ENCODE measurements around the gene SPG11.
"Not testable (repeated sequence)": the region's sequence is repeated elsewhere in the genome, so short reads cannot be mapped to it uniquely, and the experiment has no call there.

Gene SPG11

GRCh38 chr15:44620081-44620480 is 43.4 kb downstream of the SPG11 start:
- FAIRE-seq = no peak

GRCh38 chr15:44616974-44617373 is 46.5 kb downstream of the SPG11 start:
- FAIRE-seq = no peak

GRCh38 chr15:44606740-44607139 is 56.7 kb downstream of the SPG11 start:
- no peak for FAIRE-seq

- FAIRE-seq = no peak
Observed at GRCh38 chr15:44603126-44603525, 60.3 kb downstream of the SPG11 start.

GRCh38 chr15:44598892-44599291 is 64.6 kb downstream of the SPG11 start:
- no peak for FAIRE-seq

- FAIRE-seq = no peak
Observed at GRCh38 chr15:44598066-44598465, 65.4 kb downstream of the SPG11 start.

- no peak for FAIRE-seq
Observed at GRCh38 chr15:44596511-44597010, 66.9 kb downstream of the SPG11 start.

- FAIRE-seq = no peak
Observed at GRCh38 chr15:44595656-44596510, 67.6 kb downstream of the SPG11 start.

GRCh38 chr15:44595246-44595645 is 68.2 kb downstream of the SPG11 start:
- FAIRE-seq = no peak

- FAIRE-seq = no peak
Observed at GRCh38 chr15:44593042-44593736, 70.3 kb downstream of the SPG11 start.

GRCh38 chr15:44591326-44591725 is 72.1 kb downstream of the SPG11 start:
- FAIRE-seq = no peak

- no peak for FAIRE-seq
Observed at GRCh38 chr15:44588541-44588940, 74.9 kb downstream of the SPG11 start.

GRCh38 chr15:44585633-44586032 is 77.8 kb downstream of the SPG11 start:
- no peak for FAIRE-seq

GRCh38 chr15:44584162-44584749 is 79.2 kb downstream of the SPG11 start:
- no peak for FAIRE-seq

- FAIRE-seq = no peak
Observed at GRCh38 chr15:44580105-44580504, 83.4 kb downstream of the SPG11 start.

- FAIRE-seq = no peak
Observed at GRCh38 chr15:44574734-44575133, 88.7 kb downstream of the SPG11 start.

- FAIRE-seq = no peak
Observed at GRCh38 chr15:44573386-44573785, 90.1 kb downstream of the SPG11 start.

GRCh38 chr15:44570361-44570760 is 93.1 kb downstream of the SPG11 start:
- no peak for FAIRE-seq

GRCh38 chr15:44569316-44569715 is 94.1 kb downstream of the SPG11 start:
- FAIRE-seq = no peak

- no peak for FAIRE-seq
Observed at GRCh38 chr15:44568338-44568737, 95.1 kb downstream of the SPG11 start.

- no peak for FAIRE-seq
Observed at GRCh38 chr15:44566155-44566540, 97.3 kb downstream of the SPG11 start.

- no peak for FAIRE-seq
Observed at GRCh38 chr15:44565387-44566154, 97.9 kb downstream of the SPG11 start.

- not testable (repeated sequence) for FAIRE-seq
Observed at GRCh38 chr15:44560926-44561325, 102.5 kb downstream of the SPG11 start.
